Activated CD4-positive, alpha-beta memory T cell treated with anti-CD3 and anti-CD28 coated beads, Interleukin-2, amount 10 ng/mL, durations not matched to agents 7 days and 5 days (primary cell): ENCODE results near the gene ERRFI1. TPM values are rescaled to one million over a fixed set of nuclear protein-coding genes. Genes with fewer than 3 reads are reported as not detected.

Experiments
- CTCF ChIA-PET: fragments of 350-600 bp; sonication (Branson Sonifier 250); formaldehyde crosslinking; loops from one replicate; lab custom pipeline; 2021; ENCODE audit warnings: antibody characterized with exemption, inconsistent platforms; lab: Charles Lee
- POLR2A ChIA-PET: fragments of 350-600 bp; sonication (Branson Sonifier 250); formaldehyde crosslinking; loops from one replicate; lab custom pipeline; 2021; ENCODE audit warnings: antibody characterized with exemption; lab: Charles Lee
- DNase-seq: peaks from one replicate; pipeline ENCODE4 v3.0.0-alpha.2; 2020
- H3K27ac Mint-ChIP-seq: one replicate; pipeline ENCODE4 v1.8.0; 2021; ENCODE audit warnings: mild to moderate bottlenecking, mixed read lengths
- H3K27me3 Mint-ChIP-seq: one replicate; pipeline ENCODE4 v1.8.0; 2021; ENCODE audit warnings: mixed read lengths
- H3K36me3 Mint-ChIP-seq: one replicate; pipeline ENCODE4 v1.8.0; 2021; ENCODE audit warnings: low read depth, mixed read lengths
- H3K4me1 Mint-ChIP-seq: one replicate; pipeline ENCODE4 v1.8.0; 2021; ENCODE audit warnings: mixed read lengths
- H3K4me3 Mint-ChIP-seq: one replicate; pipeline ENCODE4 v1.8.0; 2021; ENCODE audit warnings: mild to moderate bottlenecking, mixed read lengths
- H3K9me3 Mint-ChIP-seq: one replicate; pipeline ENCODE4 v1.8.0; 2021; ENCODE audit warnings: mixed read lengths
- total RNA-seq, 2 experiments: library from RNA; stranded (reverse); gene quantifications; one replicate each; pipeline ENCODE4 v1.2.3, GENCODE V29; 2021

ERRFI1 gene
- total RNA-seq, 2 experiments from 2014 or later, result 0.83 to 1.0 TPM

DNA sequence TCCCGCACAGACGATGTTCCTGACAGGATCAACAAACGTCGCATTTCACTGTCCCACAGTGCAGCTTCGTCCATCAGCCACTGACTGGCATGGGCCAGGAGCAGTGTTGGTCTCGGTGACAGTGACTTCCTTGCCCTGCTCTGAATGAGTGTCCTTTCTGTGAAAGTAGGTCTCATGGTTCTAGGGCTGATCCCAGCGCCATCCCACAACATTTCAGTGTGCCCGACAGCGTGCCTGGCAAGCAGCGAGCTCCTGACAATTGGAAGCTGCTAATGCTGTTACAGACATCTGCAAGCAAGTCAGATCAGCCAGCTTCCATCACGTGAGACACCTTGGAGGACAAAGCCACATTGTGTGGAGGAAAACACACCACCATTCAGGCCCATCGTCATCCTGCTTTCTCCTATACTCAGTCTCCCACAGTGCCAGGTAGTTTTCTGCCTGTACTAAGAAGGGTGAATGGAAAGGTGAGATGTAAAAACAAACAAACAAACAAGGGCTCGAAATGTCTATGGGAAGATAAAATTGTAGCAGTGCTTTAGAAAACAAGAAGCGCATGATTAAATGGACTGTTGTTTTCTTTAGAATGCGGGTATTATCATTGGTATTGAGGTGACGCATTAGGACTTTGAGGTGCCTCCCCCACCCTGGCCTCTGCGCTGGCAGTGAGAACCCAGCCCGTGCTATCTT lies 21.9 kb downstream of the ERRFI1 start:
- Mint-ChIP-seq H3K4me1 (no peaks in the 10 kb centered on the region), H3K36me3 (no peaks in the 10 kb centered on the region), H3K27me3 (no peaks in the 10 kb centered on the region), H3K27ac (no peak overlapping the region), H3K4me3 (no peak overlapping the region), H3K9me3 (no peaks in the 10 kb centered on the region)
- CTCF ChIA-PET, result no interaction called here
- POLR2A ChIA-PET, result no interaction called here
- no peak for DNase-seq

- ChIA-PET CTCF (no interaction called here), POLR2A (no interaction called here)
- no peak for DNase-seq
- Mint-ChIP-seq H3K36me3 (no peaks in the 10 kb centered on the region), H3K4me1 (no peaks in the 10 kb centered on the region), H3K27ac (no peak overlapping the region), H3K27me3 (no peaks in the 10 kb centered on the region), H3K9me3 (no peaks in the 10 kb centered on the region), H3K4me3 (no peak overlapping the region)
These were observed 22.5 kb downstream of the ERRFI1 start for GRCh38 chr1:8003438-8004112.

- Mint-ChIP-seq H3K36me3 (no peaks in the 10 kb centered on the region), H3K27me3 (no peaks in the 10 kb centered on the region), H3K27ac (no peak overlapping the region), H3K4me1 (no peaks in the 10 kb centered on the region), H3K4me3 (no peak overlapping the region), H3K9me3 (no peaks in the 10 kb centered on the region)
- POLR2A ChIA-PET, result no interaction called here
- DNase-seq, result no peak
- CTCF ChIA-PET, result no interaction called here
These were observed 23.2 kb downstream of the ERRFI1 start for GRCh38 chr1:8002921-8003320.

- no peak for DNase-seq
- ChIA-PET CTCF (no interaction called here), POLR2A (no interaction called here)
- no peaks in the 10 kb centered on the region for H3K27me3 Mint-ChIP-seq
- H3K27ac Mint-ChIP-seq, result no peak overlapping the region
- peaks cover 3% of the 10 kb centered on the region for H3K36me3 Mint-ChIP-seq
- no peaks in the 10 kb centered on the region for H3K9me3 Mint-ChIP-seq
- no peak overlapping the region for H3K4me3 Mint-ChIP-seq
- H3K4me1 Mint-ChIP-seq, result no peaks in the 10 kb centered on the region
These were observed 23.7 kb downstream of the ERRFI1 start for GRCh38 chr1:8002329-8002910.

GRCh38 chr1:7995437-7995836 lies 30.7 kb downstream of the ERRFI1 start:
- no peak for DNase-seq
- Mint-ChIP-seq H3K27ac (no peak overlapping the region), H3K9me3 (no peaks in the 10 kb centered on the region), H3K36me3 (peaks cover 11% of the 10 kb centered on the region), H3K4me1 (peaks cover 3% of the 10 kb centered on the region), H3K27me3 (no peaks in the 10 kb centered on the region), H3K4me3 (no peak overlapping the region)
- ChIA-PET POLR2A (no interaction called here), CTCF (no interaction called here)

DNA sequence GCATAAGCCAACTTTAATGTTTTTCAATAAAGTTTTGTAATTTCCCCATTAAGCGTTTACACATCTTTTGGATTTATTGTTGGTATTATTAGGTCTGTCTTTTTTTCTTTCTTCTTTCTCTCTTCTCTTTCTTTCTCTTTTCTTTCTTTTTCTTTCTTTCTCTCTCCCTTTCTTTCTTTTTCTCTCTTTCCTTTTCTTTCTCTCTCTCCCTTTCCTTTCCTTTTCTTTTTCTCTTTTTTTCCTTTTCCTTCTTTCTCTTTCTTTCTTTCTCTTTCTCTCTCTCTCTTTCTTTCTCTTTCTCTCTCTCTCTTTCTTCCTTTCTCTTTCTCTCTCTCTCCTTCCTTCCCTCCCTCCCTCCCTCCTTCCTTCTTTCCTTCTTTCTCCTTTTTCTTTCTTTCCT lies 31.3 kb downstream of the ERRFI1 start:
- ChIA-PET POLR2A (no interaction called here), CTCF (interaction anchor here (0.6 kb wide), 1 partner anchor 20 kb away, joined by 3 read pairs; no protein-coding TSS in a partner anchor)
- no peak overlapping the region for H3K4me3 Mint-ChIP-seq
- DNase-seq, result no peak
- no peaks in the 10 kb centered on the region for H3K9me3 Mint-ChIP-seq
- H3K27me3 Mint-ChIP-seq, result no peaks in the 10 kb centered on the region
- peaks cover 3% of the 10 kb centered on the region for H3K4me1 Mint-ChIP-seq
- H3K27ac Mint-ChIP-seq, result no peak overlapping the region
- H3K36me3 Mint-ChIP-seq, result peaks cover 17% of the 10 kb centered on the region

DNA sequence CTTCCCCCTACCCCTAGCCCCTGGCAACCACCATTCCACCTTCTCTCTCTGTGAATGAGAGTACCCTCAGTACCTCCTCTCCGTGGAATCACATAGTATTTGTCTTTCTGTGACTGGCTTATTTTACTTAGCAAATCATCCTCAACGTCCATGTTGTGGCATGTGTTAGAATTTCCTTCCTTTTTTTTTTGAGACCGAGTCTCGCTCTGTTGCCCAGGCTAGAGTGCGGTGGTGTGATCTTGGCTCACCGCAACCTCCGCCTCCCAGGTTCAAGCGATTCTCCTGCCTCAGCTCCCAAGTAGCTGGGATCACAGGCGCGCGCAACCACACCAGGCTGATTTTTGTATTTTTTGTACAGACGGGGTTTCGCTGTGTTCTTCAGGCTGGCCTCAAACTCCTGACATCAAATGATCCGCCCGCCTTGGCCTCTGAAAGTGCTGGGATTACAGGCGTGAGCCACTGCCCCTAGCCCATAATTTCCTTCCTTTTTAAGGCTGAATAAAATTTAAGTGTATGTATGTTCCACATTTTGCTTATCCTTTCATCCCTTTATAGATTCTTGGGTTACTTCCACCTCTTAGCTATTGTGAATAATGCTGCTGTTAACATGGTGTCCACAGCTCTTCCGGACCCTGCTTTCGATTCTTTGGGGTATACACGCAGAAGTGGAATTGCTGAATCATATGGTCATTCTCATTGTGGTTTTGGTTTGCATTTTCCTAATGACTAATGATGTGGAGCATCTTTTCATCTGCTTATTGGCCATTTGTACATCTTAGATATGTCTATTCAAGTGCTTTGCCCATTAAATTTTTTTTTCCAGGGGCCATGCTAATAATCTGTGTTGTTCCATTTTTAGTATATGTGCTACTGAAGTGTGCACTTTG lies 32.3 kb downstream of the ERRFI1 start:
- no peak overlapping the region for H3K4me3 Mint-ChIP-seq
- no peak overlapping the region for H3K27ac Mint-ChIP-seq
- peaks cover 20% of the 10 kb centered on the region for H3K36me3 Mint-ChIP-seq
- H3K4me1 Mint-ChIP-seq, result peaks cover 3% of the 10 kb centered on the region
- H3K9me3 Mint-ChIP-seq, result no peaks in the 10 kb centered on the region
- no peaks in the 10 kb centered on the region for H3K27me3 Mint-ChIP-seq
- CTCF ChIA-PET, result no interaction called here
- POLR2A ChIA-PET, result interaction anchor here (1.0 kb wide), 1 partner anchor 202 kb away, joined by 3 read pairs; no protein-coding TSS in a partner anchor
- no peak for DNase-seq

GRCh38 chr1:7992885-7993284 lies 33.2 kb downstream of the ERRFI1 start:
- ChIA-PET CTCF (interaction anchor here (0.6 to 1.4 kb wide), 2 partner anchors 11 to 23 kb away, joined by 3 to 4 read pairs; no protein-coding TSS in a partner anchor), POLR2A (no interaction called here)
- Mint-ChIP-seq H3K36me3 (peaks cover 21% of the 10 kb centered on the region), H3K4me1 (peaks cover 4% of the 10 kb centered on the region), H3K27ac (no peak overlapping the region), H3K9me3 (no peaks in the 10 kb centered on the region), H3K4me3 (no peak overlapping the region), H3K27me3 (no peaks in the 10 kb centered on the region)
- no peak for DNase-seq

DNA sequence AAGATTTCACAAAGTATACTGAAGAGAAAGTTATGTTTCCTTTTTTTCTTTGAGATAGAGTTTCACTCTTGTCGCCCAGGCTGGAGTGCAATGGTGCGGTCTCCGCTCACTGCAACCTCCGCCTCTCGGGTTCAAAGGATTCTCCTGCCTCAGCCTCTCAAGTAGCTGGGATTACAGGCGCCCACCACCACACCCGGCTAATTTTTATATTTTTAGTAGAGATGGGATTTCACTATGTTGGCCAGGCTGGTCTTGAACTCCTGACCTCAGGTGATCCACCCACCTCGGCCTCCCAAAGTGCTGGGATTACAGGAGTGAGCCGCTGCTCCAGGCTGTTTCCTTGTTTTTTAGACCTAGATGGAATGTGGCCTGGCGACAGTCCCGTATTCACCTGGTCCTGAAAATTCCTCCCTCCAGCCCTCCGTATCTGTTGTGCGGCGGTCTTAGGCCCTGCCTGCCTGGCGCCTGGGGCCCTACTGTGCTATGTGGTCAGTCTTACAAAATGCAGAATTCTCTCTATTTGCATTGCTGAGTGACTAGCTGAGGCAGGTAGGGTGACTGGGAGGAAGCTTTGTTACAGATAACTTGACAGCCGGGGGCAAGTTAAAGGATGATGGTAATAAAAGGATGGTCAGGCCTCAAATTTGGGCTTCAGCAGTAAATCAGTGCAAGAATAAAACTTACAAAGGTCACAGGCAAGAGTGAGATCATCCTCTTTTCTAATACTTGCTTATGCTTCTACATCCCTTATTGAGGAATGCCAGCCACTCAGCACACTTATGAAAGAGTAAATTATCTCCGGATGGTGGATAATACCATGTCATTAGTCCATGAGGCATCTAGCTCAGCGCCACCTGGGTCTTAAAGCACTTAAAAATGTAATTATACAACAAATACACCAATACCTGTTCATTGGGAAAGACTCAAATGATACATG lies 34.3 kb downstream of the ERRFI1 start:
- CTCF ChIA-PET, result interaction anchor here (0.9 to 1.4 kb wide), 2 partner anchors 17 to 24 kb away, joined by 3 read pairs; no protein-coding TSS in a partner anchor
- H3K4me1 Mint-ChIP-seq, result peaks cover 4% of the 10 kb centered on the region
- H3K27me3 Mint-ChIP-seq, result no peaks in the 10 kb centered on the region
- H3K27ac Mint-ChIP-seq, result no peak overlapping the region
- DNase-seq, result no peak
- POLR2A ChIA-PET, result no interaction called here
- H3K4me3 Mint-ChIP-seq, result no peak overlapping the region
- H3K36me3 Mint-ChIP-seq, result peaks cover 27% of the 10 kb centered on the region
- H3K9me3 Mint-ChIP-seq, result no peaks in the 10 kb centered on the region

- peaks cover 10% of the 10 kb centered on the region for H3K4me1 Mint-ChIP-seq
- H3K36me3 Mint-ChIP-seq, result peaks cover 40% of the 10 kb centered on the region
- DNase-seq, result no peak
- peak overlapping the region; percentile 32 for H3K27ac Mint-ChIP-seq
- ChIA-PET POLR2A (no interaction called here), CTCF (interaction anchor here (0.7 kb wide), 1 partner anchor 11 kb away, joined by 7 read pairs; no protein-coding TSS in a partner anchor)
- no peak overlapping the region for H3K4me3 Mint-ChIP-seq
- no peaks in the 10 kb centered on the region for H3K27me3 Mint-ChIP-seq
- H3K9me3 Mint-ChIP-seq, result no peaks in the 10 kb centered on the region
These were observed 36.2 kb downstream of the ERRFI1 start for GRCh38 chr1:7989762-7990428.

DNA sequence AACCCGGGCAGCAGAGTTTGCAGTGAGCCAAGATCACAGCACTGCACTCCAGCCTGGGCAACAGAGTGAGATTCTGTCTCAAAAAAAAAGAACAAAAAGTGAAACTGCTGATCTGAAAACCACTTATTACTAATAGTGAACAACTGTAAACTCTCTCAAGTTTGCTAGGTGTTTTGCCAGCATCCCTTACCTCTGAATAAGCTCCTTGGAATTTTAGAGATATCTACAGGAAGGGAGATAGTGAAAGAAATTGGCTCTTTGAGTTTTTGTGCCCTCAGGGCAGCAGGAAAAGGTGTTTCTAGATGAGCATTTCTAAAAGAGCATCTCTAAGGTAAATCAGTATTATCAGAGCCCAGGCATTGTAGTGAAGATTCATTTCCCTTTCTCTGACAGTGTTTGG lies 37.5 kb downstream of the ERRFI1 start:
- Mint-ChIP-seq H3K27ac (no peak overlapping the region), H3K9me3 (no peaks in the 10 kb centered on the region), H3K4me1 (peaks cover 7% of the 10 kb centered on the region), H3K27me3 (no peaks in the 10 kb centered on the region), H3K36me3 (peaks cover 53% of the 10 kb centered on the region), H3K4me3 (no peak overlapping the region)
- DNase-seq, result no peak
- CTCF ChIA-PET, result interaction anchor here (0.7 to 1.3 kb wide), 2 partner anchors 13 to 27 kb away, joined by 3 to 5 read pairs; no protein-coding TSS in a partner anchor
- POLR2A ChIA-PET, result no interaction called here
